Fibroblast of skin of abdomen (primary cell): ENCODE data around the gene GPRIN1.
A peak's percentile ranks its signal among the peaks of the same experiment; 100 is the strongest.

ENCODE experiments used
- DNase-seq: peaks from one replicate; pipeline ENCODE4 v3.0.0-alpha.2; 2013

GPRIN1 gene

GRCh38 chr5:176643491-176644219 is 33.7 kb upstream of the GPRIN1 start:
- DNase-seq, result no peak

GRCh38 chr5:176642675-176643490 is 32.9 kb upstream of the GPRIN1 start:
- no peak for DNase-seq

- no peak for DNase-seq
Measured at GRCh38 chr5:176640616-176641015, 30.7 kb upstream of the GPRIN1 start.

GRCh38 chr5:176639981-176640380 is 30.0 kb upstream of the GPRIN1 start:
- DNase-seq, result no peak

- no peak for DNase-seq
Measured at GRCh38 chr5:176639208-176639607, 29.3 kb upstream of the GPRIN1 start.

- no peak for DNase-seq
Measured at GRCh38 chr5:176638437-176638836, 28.5 kb upstream of the GPRIN1 start.

GRCh38 chr5:176637556-176637955 is 27.6 kb upstream of the GPRIN1 start:
- no peak for DNase-seq

GRCh38 chr5:176636426-176636825 is 26.5 kb upstream of the GPRIN1 start:
- no peak for DNase-seq

- DNase-seq, result no peak
Measured at GRCh38 chr5:176633598-176633997, 23.6 kb upstream of the GPRIN1 start.

- DNase-seq, result no peak
Measured at GRCh38 chr5:176632745-176633144, 22.8 kb upstream of the GPRIN1 start.

GRCh38 chr5:176631383-176632200 is 21.6 kb upstream of the GPRIN1 start:
- DNase-seq, result no peak

- no peak for DNase-seq
Measured at GRCh38 chr5:176630681-176631222, 20.8 kb upstream of the GPRIN1 start.

GRCh38 chr5:176629853-176630680 is 20.1 kb upstream of the GPRIN1 start, which contains the start of the genes EIF4E1B and SNCB:
Gene EIF4E1B, plus strand, starts transcription at chr5:176630675. Its CDS starts 12,113 bp downstream, at chr5:176642788.
Gene SNCB, minus strand, starts transcription at chr5:176630534. Its CDS starts 880 bp downstream, at chr5:176629654.
- peak; percentile 25 for DNase-seq

- no peak for DNase-seq
Measured at GRCh38 chr5:176629317-176629852, 19.4 kb upstream of the GPRIN1 start.

- no peak for DNase-seq
Measured at GRCh38 chr5:176628406-176629228, 18.7 kb upstream of the GPRIN1 start.

- DNase-seq, result no peak
Measured at GRCh38 chr5:176627582-176627981, 17.6 kb upstream of the GPRIN1 start.

GRCh38 chr5:176626876-176627236 is 16.9 kb upstream of the GPRIN1 start:
- DNase-seq, result no peak

- no peak for DNase-seq
Measured at GRCh38 chr5:176625966-176626875, 16.3 kb upstream of the GPRIN1 start.

- DNase-seq, result no peak
Measured at GRCh38 chr5:176625512-176625911, 15.6 kb upstream of the GPRIN1 start.
